Ascending aorta (tissue), 2 donors: Measurements from ENCODE around the gene SUMO1. TPM values are rescaled to one million over a fixed set of nuclear protein-coding genes. Genes with fewer than 3 reads are reported as not detected.

Experiments used
- DNase-seq, 2 donors: peaks; one replicate each; pipeline ENCODE4 v3.0.0-alpha.2; 2019; ENCODE audit warnings: low spot score in 2 of 2
- H3K27ac ChIP-seq, 2 donors: fragments of 200-600 bp; sonication (generic); one replicate each; pipeline ENCODE4 v1.5.1; 2016 to 2017; ENCODE audit warnings: mild to moderate bottlenecking in 1 of 2
- H3K27me3 ChIP-seq: fragments of 200-600 bp; sonication (generic); one replicate; pipeline ENCODE4 v1.5.1; 2017
- H3K36me3 ChIP-seq, 2 donors: fragments of 200-600 bp; sonication (generic); one replicate each; pipeline ENCODE4 v1.5.1; 2016
- H3K4me1 ChIP-seq, 2 donors: fragments of 200-600 bp; sonication (generic); one replicate each; pipeline ENCODE4 v1.5.1; 2016 to 2017; ENCODE audit warnings: mild to moderate bottlenecking in 1 of 2
- H3K4me3 ChIP-seq, 2 donors: fragments of 200-600 bp; sonication (generic); one replicate each; pipeline ENCODE4 v1.5.1; 2016 to 2017; ENCODE audit warnings: mild to moderate bottlenecking in 1 of 2
- H3K9me3 ChIP-seq, 2 donors: fragments of 200-600 bp; sonication (generic); one replicate each; pipeline ENCODE4 v1.5.1; 2016
- intact Hi-C: fragments of 100-400 bp; cut with DNase I; formaldehyde crosslinking; loops from one replicate; pipeline ENCODE4 v1.15.1; 2023
- total RNA-seq: library from RNA; depleted of rRNA; stranded (reverse); fragments of >200 nt; gene quantifications from one replicate; pipeline ENCODE4 v1.1.0, GENCODE V29; 2016
- TF ChIP-seq, protein P1 (sequence below), 3 experiments: fragments of 200-600 bp in 2 of 3; fragments of 450-650 bp in 1 of 3; sonication (generic) in 2 of 3; IDR thresholded peaks; one replicate each; pipeline ENCODE4 v1.5.1; 2016 to 2019; ENCODE audit warnings: antibody characterized with exemption in 3 of 3, mild to moderate bottlenecking in 1 of 3, moderate library complexity in 1 of 3

The SUMO1 gene
- total RNA-seq, 1 donor from 2014 or later, result 208 TPM

DNA sequence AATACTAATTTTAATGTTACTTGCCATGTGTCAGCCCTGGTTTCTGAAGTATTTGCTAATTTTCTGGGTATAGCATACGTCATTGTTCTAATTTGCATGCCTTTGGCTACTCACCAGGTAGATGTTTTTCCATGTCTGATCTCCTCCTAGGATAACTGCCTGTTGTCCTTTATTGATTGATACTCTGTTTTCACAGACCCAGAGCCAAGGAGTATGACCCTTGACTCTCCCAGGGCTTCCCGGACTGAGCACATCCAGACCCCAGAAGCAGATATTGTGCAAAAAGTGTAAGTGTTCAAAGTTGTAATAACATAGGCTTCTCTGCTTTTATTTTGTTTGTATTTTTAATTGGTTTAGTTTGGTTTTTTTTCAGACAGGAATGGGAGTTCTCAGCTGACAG, 53.8 kb downstream of the SUMO1 start:
- Histone ChIP-seq H3K9me3 (no peaks in the 10 kb centered on the region), H3K27ac (no peak overlapping the region), H3K4me3 (no peak overlapping the region), H3K4me1 (no peaks in the 10 kb centered on the region), H3K36me3 (no peaks in the 10 kb centered on the region), H3K27me3 (no peaks in the 10 kb centered on the region)
- TF ChIP-seq, protein P1, sequence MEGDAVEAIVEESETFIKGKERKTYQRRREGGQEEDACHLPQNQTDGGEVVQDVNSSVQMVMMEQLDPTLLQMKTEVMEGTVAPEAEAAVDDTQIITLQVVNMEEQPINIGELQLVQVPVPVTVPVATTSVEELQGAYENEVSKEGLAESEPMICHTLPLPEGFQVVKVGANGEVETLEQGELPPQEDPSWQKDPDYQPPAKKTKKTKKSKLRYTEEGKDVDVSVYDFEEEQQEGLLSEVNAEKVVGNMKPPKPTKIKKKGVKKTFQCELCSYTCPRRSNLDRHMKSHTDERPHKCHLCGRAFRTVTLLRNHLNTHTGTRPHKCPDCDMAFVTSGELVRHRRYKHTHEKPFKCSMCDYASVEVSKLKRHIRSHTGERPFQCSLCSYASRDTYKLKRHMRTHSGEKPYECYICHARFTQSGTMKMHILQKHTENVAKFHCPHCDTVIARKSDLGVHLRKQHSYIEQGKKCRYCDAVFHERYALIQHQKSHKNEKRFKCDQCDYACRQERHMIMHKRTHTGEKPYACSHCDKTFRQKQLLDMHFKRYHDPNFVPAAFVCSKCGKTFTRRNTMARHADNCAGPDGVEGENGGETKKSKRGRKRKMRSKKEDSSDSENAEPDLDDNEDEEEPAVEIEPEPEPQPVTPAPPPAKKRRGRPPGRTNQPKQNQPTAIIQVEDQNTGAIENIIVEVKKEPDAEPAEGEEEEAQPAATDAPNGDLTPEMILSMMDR (IDR thresholded peaks at IDR 0.05), result no peak
- intact Hi-C loops, result no loop called here
- no peak for DNase-seq

DNA sequence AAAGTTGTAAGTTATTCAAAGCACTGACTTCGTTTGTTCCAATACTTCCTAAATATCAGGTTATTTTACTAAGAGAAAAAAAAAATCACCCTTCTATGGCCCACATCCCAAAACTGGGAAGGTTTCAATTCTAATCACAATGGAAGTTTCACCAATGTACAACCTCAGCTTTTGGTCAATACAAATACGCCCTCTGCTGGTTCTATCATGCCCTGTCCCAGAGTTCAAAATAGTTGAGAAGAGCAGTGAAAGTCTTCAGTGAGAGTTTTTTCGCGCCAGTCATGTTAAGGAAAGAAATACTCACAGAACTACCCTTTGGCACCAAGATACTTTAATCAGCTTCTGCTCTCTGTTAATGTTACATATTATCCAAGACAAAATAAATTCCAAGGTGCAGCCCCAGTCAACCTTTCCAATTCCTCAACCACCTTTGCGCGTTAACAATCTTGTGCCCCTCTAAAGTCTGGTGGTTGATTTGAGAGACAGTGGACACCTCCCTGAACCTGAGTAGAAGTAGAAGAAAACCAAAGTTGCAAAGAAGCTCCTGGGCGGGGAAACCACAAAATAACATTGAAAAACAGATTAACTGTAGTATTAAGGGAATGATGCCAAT, 59.9 kb downstream of the SUMO1 start:
- no peak overlapping the region for H3K27ac ChIP-seq
- H3K36me3 ChIP-seq, result no peaks in the 10 kb centered on the region
- intact Hi-C loops, result loop anchor here (1.0 to 5.0 kb wide), 3 partner anchors 146 to 382 kb away; partner anchors contain the start of gene FZD7
- H3K4me1 ChIP-seq, result no peaks in the 10 kb centered on the region
- H3K9me3 ChIP-seq, result no peaks in the 10 kb centered on the region
- TF ChIP-seq, protein P1 (IDR thresholded peaks at IDR 0.05), result peak; percentile 72 to 79 (median 78)
- DNase-seq, result peak in 1 of 2 donors; percentile 78
- no peak overlapping the region for H3K4me3 ChIP-seq
- H3K27me3 ChIP-seq, result no peaks in the 10 kb centered on the region

DNA sequence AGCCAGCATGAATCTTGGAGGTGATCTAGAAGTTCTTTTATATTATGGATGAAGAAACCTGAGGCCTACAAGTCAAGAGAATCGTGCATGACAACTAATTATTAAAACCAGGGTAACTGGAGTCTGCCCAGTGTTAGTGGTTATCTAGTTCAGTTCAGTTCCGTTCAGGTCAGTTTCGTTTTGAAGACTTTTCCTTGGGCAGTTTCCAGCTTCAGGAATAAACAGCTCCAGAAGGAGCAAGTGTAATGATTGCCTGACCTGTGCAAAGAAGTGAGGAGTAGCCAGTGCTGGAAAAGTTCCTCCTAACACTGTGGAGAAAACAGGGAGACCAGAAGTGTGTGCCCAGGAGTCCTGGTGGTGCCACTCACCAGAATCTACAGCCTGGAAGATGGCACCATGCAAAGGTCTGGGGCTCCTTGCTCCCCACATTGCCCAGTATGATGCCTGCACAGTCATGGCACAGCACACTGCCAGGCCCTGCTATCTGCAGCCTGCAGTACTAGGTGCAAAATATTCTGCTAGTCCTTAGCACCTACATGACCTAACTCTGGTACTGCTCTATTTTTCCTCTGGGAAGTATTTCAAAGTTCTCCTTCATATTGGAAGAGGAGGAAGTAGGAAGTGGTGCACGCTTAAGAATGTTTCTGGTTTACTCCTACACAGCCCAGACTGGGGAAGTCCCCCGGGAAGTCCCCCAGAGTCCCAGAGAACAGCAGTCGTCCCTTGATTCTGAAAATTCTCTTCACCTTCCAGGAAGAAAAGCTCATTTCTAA, 65.8 kb downstream of the SUMO1 start:
- TF ChIP-seq, protein P1 (IDR thresholded peaks at IDR 0.05), result no peak
- no peak overlapping the region for H3K27ac ChIP-seq
- H3K4me3 ChIP-seq, result no peak overlapping the region
- intact Hi-C loops, result no loop called here
- H3K27me3 ChIP-seq, result no peaks in the 10 kb centered on the region
- DNase-seq, result no peak
- H3K4me1 ChIP-seq, result no peaks in the 10 kb centered on the region
- no peaks in the 10 kb centered on the region for H3K36me3 ChIP-seq
- H3K9me3 ChIP-seq, result no peaks in the 10 kb centered on the region

- Histone ChIP-seq H3K27ac (no peak overlapping the region), H3K27me3 (no peaks in the 10 kb centered on the region), H3K36me3 (no peaks in the 10 kb centered on the region), H3K9me3 (no peaks in the 10 kb centered on the region), H3K4me1 (no peaks in the 10 kb centered on the region), H3K4me3 (peak overlapping the region; percentile 23 to 59)
- TF ChIP-seq, protein P1 (IDR thresholded peaks at IDR 0.05), result no peak
- DNase-seq, result no peak
- intact Hi-C loops, result no loop called here
Observed at GRCh38 chr2:202171241-202171825, 67.1 kb downstream of the SUMO1 start.

GRCh38 chr2:202169832-202170424, 68.5 kb downstream of the SUMO1 start:
- intact Hi-C loops, result no loop called here
- no peak for DNase-seq

More at GRCh38 chr2:202169832-202170424, 68.5 kb downstream of the SUMO1 start:
- no peaks in the 10 kb centered on the region for H3K36me3 ChIP-seq
- no peak overlapping the region for H3K27ac ChIP-seq
- no peaks in the 10 kb centered on the region for H3K27me3 ChIP-seq
- no peaks in the 10 kb centered on the region for H3K9me3 ChIP-seq
- TF ChIP-seq, protein P1 (IDR thresholded peaks at IDR 0.05), result no peak
- H3K4me1 ChIP-seq, result no peaks in the 10 kb centered on the region
- H3K4me3 ChIP-seq, result no peak overlapping the region
